ENCODE results near the gene ZNF774.
"Not testable (repeated sequence)": the region's sequence is repeated elsewhere in the genome, so short reads cannot be mapped to it uniquely, and the experiment has no call there.

ZNF774 gene

DNA sequence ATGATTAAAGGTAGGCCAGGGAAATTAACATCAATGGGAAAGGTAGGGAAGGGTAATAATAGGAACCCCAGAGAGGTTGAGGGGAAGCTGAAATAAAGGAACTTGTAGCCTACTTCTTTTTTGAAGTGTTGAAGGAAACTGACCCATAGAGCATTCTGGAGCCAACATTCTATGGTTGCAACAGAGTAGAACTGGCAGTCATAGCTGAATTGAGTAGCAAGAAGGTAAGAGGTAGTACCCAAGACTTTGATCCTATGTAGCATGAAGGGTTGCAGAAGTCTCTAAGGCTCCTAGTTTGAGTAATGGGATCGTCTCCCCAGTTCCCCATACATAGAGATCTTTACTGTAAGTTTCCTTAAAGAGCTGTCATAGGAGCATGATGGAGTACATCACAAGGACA is 7.4 kb upstream of the ZNF774 start:
- TF ChIP-seq, protein P1, sequence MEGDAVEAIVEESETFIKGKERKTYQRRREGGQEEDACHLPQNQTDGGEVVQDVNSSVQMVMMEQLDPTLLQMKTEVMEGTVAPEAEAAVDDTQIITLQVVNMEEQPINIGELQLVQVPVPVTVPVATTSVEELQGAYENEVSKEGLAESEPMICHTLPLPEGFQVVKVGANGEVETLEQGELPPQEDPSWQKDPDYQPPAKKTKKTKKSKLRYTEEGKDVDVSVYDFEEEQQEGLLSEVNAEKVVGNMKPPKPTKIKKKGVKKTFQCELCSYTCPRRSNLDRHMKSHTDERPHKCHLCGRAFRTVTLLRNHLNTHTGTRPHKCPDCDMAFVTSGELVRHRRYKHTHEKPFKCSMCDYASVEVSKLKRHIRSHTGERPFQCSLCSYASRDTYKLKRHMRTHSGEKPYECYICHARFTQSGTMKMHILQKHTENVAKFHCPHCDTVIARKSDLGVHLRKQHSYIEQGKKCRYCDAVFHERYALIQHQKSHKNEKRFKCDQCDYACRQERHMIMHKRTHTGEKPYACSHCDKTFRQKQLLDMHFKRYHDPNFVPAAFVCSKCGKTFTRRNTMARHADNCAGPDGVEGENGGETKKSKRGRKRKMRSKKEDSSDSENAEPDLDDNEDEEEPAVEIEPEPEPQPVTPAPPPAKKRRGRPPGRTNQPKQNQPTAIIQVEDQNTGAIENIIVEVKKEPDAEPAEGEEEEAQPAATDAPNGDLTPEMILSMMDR (IDR thresholded peaks at IDR 0.05; ENCODE audit: low read depth, low read length, missing control alignments): no peak
- H3K4me3 ChIP-seq (replicated peaks; ENCODE audit: low read depth, low read length): no peak overlapping the region

DNA sequence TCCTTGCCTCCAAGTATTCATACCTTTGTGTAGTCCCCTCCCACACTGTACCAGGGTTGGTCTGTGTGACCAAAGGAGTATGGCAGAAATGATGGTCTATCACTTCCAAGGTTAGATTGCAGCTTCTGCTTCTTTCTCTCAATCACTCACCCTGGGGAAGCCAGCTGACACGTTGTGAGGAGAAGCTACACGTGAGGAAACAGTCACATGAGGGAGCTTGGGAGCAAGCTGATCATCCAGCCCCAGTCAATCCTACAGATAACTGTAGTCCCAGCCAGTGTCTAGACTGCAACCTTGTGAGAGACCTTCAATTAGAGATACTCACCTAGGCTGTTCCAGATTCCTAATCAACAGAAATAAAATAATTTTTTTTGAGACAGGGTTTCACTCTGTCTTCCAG is 6.2 kb upstream of the ZNF774 start:
- no peak overlapping the region for H3K4me3 ChIP-seq (replicated peaks; ENCODE audit: low read depth, low read length)
- TF ChIP-seq, protein P1 (IDR thresholded peaks at IDR 0.05; ENCODE audit: low read depth, low read length, missing control alignments): no peak
- DNase-seq (ENCODE audit: extremely low read depth, low read depth): no peak

More for the DNA sequence above, 7.4 kb upstream of the ZNF774 start:
- no peak for DNase-seq (ENCODE audit: extremely low read depth, low read depth)

DNA sequence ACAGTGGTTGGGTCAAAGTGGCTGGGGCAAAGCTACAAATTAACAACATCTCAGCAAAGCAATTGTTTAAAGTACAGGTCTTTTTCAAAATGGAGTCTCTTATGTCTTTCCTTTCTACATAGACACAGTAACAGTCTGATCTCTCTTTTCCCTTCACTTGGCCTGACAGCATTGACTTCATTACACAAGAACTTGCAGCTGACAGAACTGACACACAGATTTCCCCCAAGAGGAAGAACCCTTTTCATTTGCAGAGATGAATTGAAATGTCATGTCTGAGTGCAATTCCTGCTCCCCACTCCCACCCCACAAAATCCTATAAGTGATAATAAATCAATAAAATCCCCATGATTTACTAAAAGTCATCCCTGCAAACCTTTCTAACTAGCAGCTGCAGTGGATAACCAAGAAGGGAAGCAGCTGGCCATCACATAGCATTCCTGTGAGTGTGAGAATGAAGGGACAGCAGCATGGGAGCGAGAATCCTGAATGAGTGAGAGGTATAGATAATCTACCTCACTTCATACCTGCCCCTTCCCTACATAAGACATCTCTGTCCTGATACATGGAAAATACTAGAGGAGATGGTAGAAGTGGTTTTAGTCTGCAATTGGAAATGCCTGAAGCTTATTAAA is 4.5 kb upstream of the ZNF774 start:
- DNase-seq (ENCODE audit: extremely low read depth, low read depth); H3K4me3 ChIP-seq (replicated peaks; ENCODE audit: low read depth, low read length): not testable (repeated sequence)

- no peak overlapping the region for H3K4me3 ChIP-seq (replicated peaks; ENCODE audit: low read depth, low read length)
- no peak for DNase-seq (ENCODE audit: extremely low read depth, low read depth)
- TF ChIP-seq, protein P1 (IDR thresholded peaks at IDR 0.05; ENCODE audit: low read depth, low read length, missing control alignments): no peak
Observed at GRCh38 chr15:90348456-90348855, 3.6 kb upstream of the ZNF774 start.

- no peak for DNase-seq (ENCODE audit: extremely low read depth, low read depth)
- no peak overlapping the region for H3K4me3 ChIP-seq (replicated peaks; ENCODE audit: low read depth, low read length)
- TF ChIP-seq, protein P1 (IDR thresholded peaks at IDR 0.05; ENCODE audit: low read depth, low read length, missing control alignments): no peak
Observed at GRCh38 chr15:90349072-90349471, 3.0 kb upstream of the ZNF774 start.

GRCh38 chr15:90349821-90350220 is 2.3 kb upstream of the ZNF774 start:
- H3K4me3 ChIP-seq (replicated peaks; ENCODE audit: low read depth, low read length): no peak overlapping the region
- no peak for DNase-seq (ENCODE audit: extremely low read depth, low read depth)
- TF ChIP-seq, protein P1 (IDR thresholded peaks at IDR 0.05; ENCODE audit: low read depth, low read length, missing control alignments): no peak

- no peak for DNase-seq (ENCODE audit: extremely low read depth, low read depth)
- TF ChIP-seq, protein P1 (IDR thresholded peaks at IDR 0.05; ENCODE audit: low read depth, low read length, missing control alignments): no peak
- peak overlapping the region; percentile 57 for H3K4me3 ChIP-seq (replicated peaks; ENCODE audit: low read depth, low read length)
Observed at GRCh38 chr15:90351479-90352106, 491 bp upstream of the ZNF774 start.
